Measurements from ENCODE around the gene TRAPPC12. TPM values are rescaled to one million over a fixed set of nuclear protein-coding genes. Genes with fewer than 3 reads are reported as not detected.

The TRAPPC12 gene
- total RNA-seq, 1 experiment from 2014 or later: 86.2 TPM

DNA sequence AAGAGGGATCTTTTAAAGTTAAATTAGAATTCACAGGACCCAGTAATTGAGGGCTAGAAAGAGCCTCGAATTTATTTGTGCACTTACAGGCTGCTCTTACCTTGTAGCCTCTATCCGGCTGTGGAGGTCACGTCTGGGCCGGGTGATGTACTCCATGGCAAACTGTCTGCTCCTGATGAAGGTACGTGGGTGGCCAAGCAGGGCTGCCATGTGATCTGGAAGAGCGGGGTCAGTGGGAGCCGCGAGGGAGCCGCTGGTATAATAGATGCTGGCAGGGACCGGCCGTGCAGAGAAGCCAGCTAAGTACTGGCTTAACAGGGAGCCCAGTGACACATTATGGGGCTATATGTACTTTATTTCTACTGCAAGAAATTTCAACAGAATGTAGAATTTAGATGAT, 80.7 kb downstream of the TRAPPC12 start:
- Histone ChIP-seq H3K36me3 (ENCODE audit: low read depth, low read length) (peaks cover 16% of the 10 kb centered on the region), H3F3A (ENCODE audit: low read length, unreplicated experiment) (no peaks in the 10 kb centered on the region), H3K27ac (ENCODE audit: low read length) (no peak overlapping the region), H3K4me3 (ENCODE audit: low read length) (no peak overlapping the region), H3K79me2 (ENCODE audit: low read length) (no peaks in the 10 kb centered on the region), H3K9ac (ENCODE audit: low read length) (no peak overlapping the region), H3K4me2 (ENCODE audit: low read length) (no peak overlapping the region), H3K9me2 (replicated peaks; ENCODE audit: low read length) (no peaks in the 10 kb centered on the region), H3K27me3 (ENCODE audit: low read length) (no peaks in the 10 kb centered on the region), H4K20me1 (ENCODE audit: low read length) (no peaks in the 10 kb centered on the region), H3K4me1 (ENCODE audit: insufficient read depth, low read length) (no peaks in the 10 kb centered on the region), H3K9me3 (ENCODE audit: low read length) (no peaks in the 10 kb centered on the region), H2AFZ (ENCODE audit: low read length) (no peak overlapping the region)
- intact Hi-C loops (cut with micrococcal nuclease): no loop called here
- TF ChIP-seq, protein P1, sequence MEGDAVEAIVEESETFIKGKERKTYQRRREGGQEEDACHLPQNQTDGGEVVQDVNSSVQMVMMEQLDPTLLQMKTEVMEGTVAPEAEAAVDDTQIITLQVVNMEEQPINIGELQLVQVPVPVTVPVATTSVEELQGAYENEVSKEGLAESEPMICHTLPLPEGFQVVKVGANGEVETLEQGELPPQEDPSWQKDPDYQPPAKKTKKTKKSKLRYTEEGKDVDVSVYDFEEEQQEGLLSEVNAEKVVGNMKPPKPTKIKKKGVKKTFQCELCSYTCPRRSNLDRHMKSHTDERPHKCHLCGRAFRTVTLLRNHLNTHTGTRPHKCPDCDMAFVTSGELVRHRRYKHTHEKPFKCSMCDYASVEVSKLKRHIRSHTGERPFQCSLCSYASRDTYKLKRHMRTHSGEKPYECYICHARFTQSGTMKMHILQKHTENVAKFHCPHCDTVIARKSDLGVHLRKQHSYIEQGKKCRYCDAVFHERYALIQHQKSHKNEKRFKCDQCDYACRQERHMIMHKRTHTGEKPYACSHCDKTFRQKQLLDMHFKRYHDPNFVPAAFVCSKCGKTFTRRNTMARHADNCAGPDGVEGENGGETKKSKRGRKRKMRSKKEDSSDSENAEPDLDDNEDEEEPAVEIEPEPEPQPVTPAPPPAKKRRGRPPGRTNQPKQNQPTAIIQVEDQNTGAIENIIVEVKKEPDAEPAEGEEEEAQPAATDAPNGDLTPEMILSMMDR (conservative IDR thresholded peaks at IDR 0.05; ENCODE audit: low read depth, low read length): no peak
- TF ChIP-seq EZH2 (IDR thresholded peaks at IDR 0.05; ENCODE audit: low read length, unreplicated experiment): no peak
- TF ChIP-seq EZH2phosphoT487 (IDR thresholded peaks at IDR 0.05; ENCODE audit: borderline replicate concordance, low read length): no peak
- ChIA-PET CTCF (interaction anchor here (0.6 kb wide), 1 partner anchor 393 kb away, joined by 4 read pairs; no protein-coding TSS in a partner anchor), POLR2A (ENCODE audit: unreplicated experiment) (no interaction called here)
- ATAC-seq: no peak
- no peak for DNase-seq
- no TSS peak for BruUV-seq (replicated peaks)

DNA sequence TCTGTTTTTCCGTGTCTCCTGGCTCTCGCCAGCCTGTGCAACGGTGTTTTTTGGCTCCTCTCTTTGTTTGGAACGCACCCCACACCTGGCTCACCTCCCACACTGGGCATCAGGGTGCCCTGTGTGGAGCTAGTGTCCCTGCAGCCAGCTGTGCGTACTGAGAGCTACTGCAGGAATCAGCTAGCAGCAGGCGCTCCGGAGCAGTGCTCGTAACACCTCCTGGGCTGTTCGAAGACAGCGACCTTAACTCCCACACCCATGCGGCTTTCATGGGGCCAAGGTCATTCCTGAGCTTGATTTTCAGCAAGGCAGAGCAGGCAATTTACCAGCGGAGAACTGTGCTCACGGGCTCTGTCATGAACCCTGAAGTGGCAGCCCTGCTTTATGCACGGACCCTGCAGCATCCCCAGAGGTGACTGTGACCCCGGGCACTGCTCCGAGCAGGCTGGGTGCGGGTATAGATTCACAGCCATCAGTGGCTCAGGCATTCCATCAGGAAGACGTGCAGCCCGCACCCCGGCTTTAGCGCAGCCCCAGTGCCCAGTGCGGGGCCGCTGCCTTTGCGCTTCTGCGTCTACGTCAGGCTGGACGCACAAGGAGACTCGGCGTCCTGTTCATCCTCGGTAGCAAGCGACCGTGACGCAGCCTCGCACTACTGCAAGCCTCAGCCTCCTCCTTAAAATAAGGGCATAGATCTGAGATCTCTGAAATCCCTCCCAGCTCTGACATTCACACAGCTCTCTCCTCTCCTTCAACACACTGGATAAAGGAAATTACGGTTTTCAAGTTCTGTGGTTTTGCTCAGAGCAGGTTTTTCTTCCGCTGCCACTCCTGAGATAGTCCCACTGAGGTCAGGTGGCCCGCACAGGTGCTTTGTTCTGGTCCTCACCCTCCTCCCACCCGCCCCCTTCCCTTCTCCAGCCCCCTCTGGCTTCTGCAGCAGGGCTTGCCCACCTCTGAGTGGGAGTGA, 81.6 kb downstream of the TRAPPC12 start:
- Histone ChIP-seq H4K20me1 (ENCODE audit: low read length) (no peaks in the 10 kb centered on the region), H3K27me3 (ENCODE audit: low read length) (no peaks in the 10 kb centered on the region), H3K27ac (ENCODE audit: low read length) (no peak overlapping the region), H2AFZ (ENCODE audit: low read length) (no peak overlapping the region), H3K79me2 (ENCODE audit: low read length) (no peaks in the 10 kb centered on the region), H3K36me3 (ENCODE audit: low read depth, low read length) (peaks cover 14% of the 10 kb centered on the region), H3K9me2 (replicated peaks; ENCODE audit: low read length) (no peaks in the 10 kb centered on the region), H3K9me3 (ENCODE audit: low read length) (no peaks in the 10 kb centered on the region), H3K4me2 (ENCODE audit: low read length) (no peak overlapping the region), H3K4me1 (ENCODE audit: insufficient read depth, low read length) (peaks cover 9% of the 10 kb centered on the region), H3F3A (ENCODE audit: low read length, unreplicated experiment) (no peaks in the 10 kb centered on the region), H3K9ac (ENCODE audit: low read length) (no peak overlapping the region), H3K4me3 (ENCODE audit: low read length) (no peak overlapping the region)
- CTCF ChIA-PET: no interaction called here
- ATAC-seq (no peak), DNase-seq (no peak)
- intact Hi-C loops (cut with micrococcal nuclease): no loop called here
- no TSS peak for BruUV-seq (replicated peaks)
- POLR2A ChIA-PET (ENCODE audit: unreplicated experiment): no interaction called here
- TF ChIP-seq EZH2phosphoT487 (IDR thresholded peaks at IDR 0.05; ENCODE audit: borderline replicate concordance, low read length) (no peak), EZH2 (IDR thresholded peaks at IDR 0.05; ENCODE audit: low read length, unreplicated experiment) (no peak)
- TF ChIP-seq, protein P1 (conservative IDR thresholded peaks at IDR 0.05; ENCODE audit: low read depth, low read length): no peak

All from PC-3 (cell line).